HEK293 (cell line): ENCODE results near the gene ANO7.

Experiments
- CTCF ChIA-PET: fragments of 350-600 bp; formaldehyde crosslinking; extraction: SDS; loops from one replicate; lab custom pipeline; 2021; ENCODE audit warnings: antibody characterized with exemption; lab: Yijun Ruan, JAX
- POLR2A ChIA-PET: fragments of 300-600 bp; formaldehyde crosslinking; extraction: SDS; loops from one replicate; lab custom pipeline; 2020; ENCODE audit warnings: antibody characterized with exemption, inconsistent platforms; lab: Yijun Ruan, JAX
- H3K27ac ChIP-seq: fragments of 200-500 bp; sonication (Bioruptor generic); 2 replicates; pipeline ENCODE4 v1.5.1; 2014; ENCODE audit warnings: low read depth, low read length, control low read depth, inconsistent platforms; ENCODE audit errors: extremely low read depth
- H3K36me3 ChIP-seq, 2 experiments: fragments of 200-500 bp in 1 of 2; sonication (Bioruptor generic) in 1 of 2; 1 replicate in 1 of 2; 2 replicates in 1 of 2; pipeline ENCODE4 v1.5.1; 2014 to 2017; ENCODE audit warnings: inconsistent platforms in 2 of 2, low read length in 2 of 2; ENCODE audit not compliant: control insufficient read depth in 2 of 2, insufficient read depth in 1 of 2
- H3K4me1 ChIP-seq: fragments of 200-500 bp; sonication (Bioruptor generic); 2 replicates; pipeline ENCODE4 v1.5.1; 2014; ENCODE audit warnings: mild to moderate bottlenecking, low read length, inconsistent platforms; ENCODE audit not compliant: control insufficient read depth, insufficient read depth
- H3K4me3 ChIP-seq: 2 replicates; pipeline ENCODE4 v1.5.1; 2011; ENCODE audit warnings: low read depth, mild to moderate bottlenecking, control low read depth, low read length, moderate library complexity
- H3K9me3 ChIP-seq: fragments of 200-500 bp; sonication (Bioruptor generic); 2 replicates; pipeline ENCODE4 v1.5.1; 2014; ENCODE audit warnings: low read depth, low read length, inconsistent platforms; ENCODE audit not compliant: control insufficient read depth, insufficient read depth
- CTCF ChIP-seq: fragments of 450-650 bp; formaldehyde crosslinking; IDR thresholded peaks from 2 replicates; pipeline ENCODE4 v1.5.1; 2016; ENCODE audit warnings: missing biosample characterization, missing genetic modification characterization
- HIC1 ChIP-seq: fragments of 450-650 bp; formaldehyde crosslinking; IDR thresholded peaks from 2 replicates; pipeline ENCODE4 v1.5.1; 2016; ENCODE audit warnings: missing biosample characterization, missing genetic modification characterization
- TRIM28 ChIP-seq: IDR thresholded peaks from 2 replicates; pipeline ENCODE4 v1.6.1; 2011; ENCODE audit warnings: low read length, control low read depth, borderline replicate concordance
- ZBTB21 ChIP-seq: fragments of 450-650 bp; formaldehyde crosslinking; IDR thresholded peaks from 2 replicates; pipeline ENCODE4 v1.5.1; 2017; ENCODE audit warnings: missing biosample characterization, missing genetic modification characterization
- ZBTB26 ChIP-seq: fragments of 450-650 bp; formaldehyde crosslinking; optimal IDR thresholded peaks from 2 replicates; pipeline ENCODE3; 2016; ENCODE audit warnings: missing biosample characterization, mild to moderate bottlenecking, missing genetic modification characterization
- ZBTB6 ChIP-seq: fragments of 450-650 bp; formaldehyde crosslinking; IDR thresholded peaks from 2 replicates; pipeline ENCODE4 v1.5.1; 2017; ENCODE audit warnings: missing biosample characterization, missing genetic modification characterization
- ZBTB7A ChIP-seq: fragments of 450-650 bp; formaldehyde crosslinking; IDR thresholded peaks from 2 replicates; pipeline ENCODE4 v1.5.1; 2016; ENCODE audit warnings: low read depth, missing biosample characterization, missing genetic modification characterization
- ZBTB8A ChIP-seq: fragments of 450-650 bp; formaldehyde crosslinking; IDR thresholded peaks from 2 replicates; pipeline ENCODE4 v1.5.1; 2016; ENCODE audit warnings: missing biosample characterization, missing genetic modification characterization
- ZIC2 ChIP-seq: fragments of 450-650 bp; formaldehyde crosslinking; IDR thresholded peaks from 2 replicates; pipeline ENCODE4 v1.5.1; 2016; ENCODE audit warnings: missing biosample characterization, missing genetic modification characterization
- ZNF157 ChIP-seq: fragments of 450-650 bp; formaldehyde crosslinking; IDR thresholded peaks from 2 replicates; pipeline ENCODE4 v1.5.1; 2016; ENCODE audit warnings: missing biosample characterization, missing genetic modification characterization
- ZNF214 ChIP-seq: fragments of 450-650 bp; formaldehyde crosslinking; IDR thresholded peaks from 2 replicates; pipeline ENCODE4 v1.5.1; 2017; ENCODE audit warnings: missing biosample characterization, mild to moderate bottlenecking, missing genetic modification characterization, borderline replicate concordance
- ZNF530 ChIP-seq: fragments of 450-650 bp; formaldehyde crosslinking; IDR thresholded peaks from 2 replicates; pipeline ENCODE4 v1.5.1; 2016; ENCODE audit warnings: low read depth, missing biosample characterization, missing genetic modification characterization
- ZNF596 ChIP-seq: fragments of 450-650 bp; IDR thresholded peaks from 2 replicates; pipeline ENCODE4 v1.5.0; 2018; ENCODE audit warnings: missing biosample characterization, mild to moderate bottlenecking, missing genetic modification characterization, moderate library complexity
- ZNF664 ChIP-seq: fragments of 450-650 bp; formaldehyde crosslinking; IDR thresholded peaks from 2 replicates; pipeline ENCODE4 v1.5.1; 2016; ENCODE audit warnings: missing biosample characterization, missing genetic modification characterization

The ANO7 gene

GRCh38 chr2:241224018-241224850 lies 35.8 kb downstream of the ANO7 start:
- Histone ChIP-seq H3K9me3 (no peaks in the 10 kb centered on the region), H3K4me1 (no peaks in the 10 kb centered on the region), H3K4me3 (no peak overlapping the region), H3K27ac (no peak overlapping the region), H3K36me3 (peaks cover 0 to 41% of the 10 kb centered on the region in 2 experiments; a peak in 2 of 3 replicates)
- TF ChIP-seq CTCF (tag by site-specific recombination) (peak; percentile 49; the same call in 1 of the 2 replicates), ZBTB7A (no peak)
- ChIA-PET CTCF (no interaction called here), POLR2A (interaction anchor here (1.1 kb wide), 1 partner anchor 26 kb away, joined by 3 read pairs; no protein-coding TSS in a partner anchor)

GRCh38 chr2:241224851-241225438 lies 36.5 kb downstream of the ANO7 start:
- Histone ChIP-seq H3K27ac (no peak overlapping the region), H3K9me3 (no peaks in the 10 kb centered on the region), H3K4me3 (no peak overlapping the region), H3K36me3 (peaks cover 0 to 48% of the 10 kb centered on the region in 2 experiments; a peak in 2 of 3 replicates), H3K4me1 (no peaks in the 10 kb centered on the region)
- ChIA-PET POLR2A (interaction anchor here (1.1 kb wide), 1 partner anchor 25 kb away, joined by 3 read pairs; no protein-coding TSS in a partner anchor), CTCF (interaction anchor here (0.5 kb wide), 1 partner anchor 434 kb away, joined by 3 read pairs; no protein-coding TSS in a partner anchor)
- no peak for TF ChIP-seq TRIM28
- no peak for TF ChIP-seq ZNF214
- no peak for TF ChIP-seq ZNF157 (tag by site-specific recombination)
- no peak for TF ChIP-seq ZBTB21 (tag by site-specific recombination)
- TF ChIP-seq ZIC2 (tag by site-specific recombination): no peak
- TF ChIP-seq ZBTB6 (tag by site-specific recombination): no peak
- TF ChIP-seq HIC1 (tag by site-specific recombination): no peak
- TF ChIP-seq ZBTB26 (tag by site-specific recombination): no peak
- no peak for TF ChIP-seq ZNF596 (tag by site-specific recombination)
- no peak for TF ChIP-seq ZNF530
- no peak for TF ChIP-seq ZNF664
- TF ChIP-seq ZBTB8A (tag by site-specific recombination): no peak
